ENCODE data around the gene ZNF277.

Gene ZNF277

GRCh38 chr7:112236597-112236996 is 30.1 kb downstream of the ZNF277 start:
- POLR2A ChIA-PET, result no interaction called here
- TF ChIP-seq INSM2 (tag by site-specific recombination; IDR thresholded peaks at IDR 0.05), result no peak
- TF ChIP-seq ZNF645 (tag by site-specific recombination; IDR thresholded peaks at IDR 0.05), result no peak
- TF ChIP-seq ZNF18 (tag by site-specific recombination; IDR thresholded peaks at IDR 0.05), result no peak
- TF ChIP-seq ZNF776 (tag by site-specific recombination; IDR thresholded peaks at IDR 0.05; ENCODE audit: borderline replicate concordance), result no peak
- no peak for TF ChIP-seq KLF8 (tag by site-specific recombination; IDR thresholded peaks at IDR 0.05)
- no peak for TF ChIP-seq ZBTB20 (tag by site-specific recombination; IDR thresholded peaks at IDR 0.05)
- no peak for TF ChIP-seq ZNF747 (tag by site-specific recombination; IDR thresholded peaks at IDR 0.05)
- no peak for TF ChIP-seq ATF2 (tag by site-specific recombination; IDR thresholded peaks at IDR 0.05; ENCODE audit: low read depth)
- TF ChIP-seq ZNF214 (tag by site-specific recombination; IDR thresholded peaks at IDR 0.05; ENCODE audit: borderline replicate concordance), result no peak
- TF ChIP-seq ZNF704 (tag by site-specific recombination; IDR thresholded peaks at IDR 0.05), result no peak
- no peak for TF ChIP-seq ZNF785 (tag by site-specific recombination; IDR thresholded peaks at IDR 0.05)
- no peak for TF ChIP-seq ZNF366 (tag by site-specific recombination; conservative IDR thresholded peaks at IDR 0.05)
- no peak for TF ChIP-seq ZNF202 (tag by site-specific recombination; IDR thresholded peaks at IDR 0.05; ENCODE audit: borderline replicate concordance)
- Histone ChIP-seq H3K9me3 (ENCODE audit: control insufficient read depth, insufficient read depth, low read depth, low read length) (no peaks in the 10 kb centered on the region), H3K4me1 (ENCODE audit: control insufficient read depth, insufficient read depth, low read length) (0 out of 2 replicates have a peak, but pooled peaks cover 7% of the 10 kb centered on the region), H3K36me3 (ENCODE audit: control insufficient read depth in 2 of 2, insufficient read depth in 1 of 2, low read length in 2 of 2) (no peaks in the 10 kb centered on the region), H3K4me3 (ENCODE audit: low read depth, low read length) (no peak overlapping the region), H3K27ac (ENCODE audit: extremely low read depth, low read depth, low read length) (no peak overlapping the region)
- CTCF ChIA-PET, result no interaction called here

GRCh38 chr7:112238330-112238729 is 31.8 kb downstream of the ZNF277 start:
- Histone ChIP-seq H3K4me1 (ENCODE audit: control insufficient read depth, insufficient read depth, low read length) (0 out of 2 replicates have a peak, but pooled peaks cover 7% of the 10 kb centered on the region), H3K27ac (ENCODE audit: extremely low read depth, low read depth, low read length) (no peak overlapping the region), H3K9me3 (ENCODE audit: control insufficient read depth, insufficient read depth, low read depth, low read length) (no peaks in the 10 kb centered on the region), H3K4me3 (ENCODE audit: low read depth, low read length) (no peak overlapping the region), H3K36me3 (ENCODE audit: control insufficient read depth in 2 of 2, insufficient read depth in 1 of 2, low read length in 2 of 2) (no peaks in the 10 kb centered on the region)
- ChIA-PET CTCF (no interaction called here), POLR2A (no interaction called here)
- no peak for TF ChIP-seq INSM2 (tag by site-specific recombination; IDR thresholded peaks at IDR 0.05)
- TF ChIP-seq ZNF830 (tag by site-specific recombination; IDR thresholded peaks at IDR 0.05; ENCODE audit: low read depth), result no peak
- TF ChIP-seq ZNF621 (tag by site-specific recombination; IDR thresholded peaks at IDR 0.05), result no peak
- no peak for TF ChIP-seq FEZF1 (tag by site-specific recombination; IDR thresholded peaks at IDR 0.05)
- no peak for TF ChIP-seq SP7 (tag by site-specific recombination; IDR thresholded peaks at IDR 0.05)
- TF ChIP-seq ZNF311 (tag by site-specific recombination; IDR thresholded peaks at IDR 0.05; ENCODE audit: borderline replicate concordance), result no peak
- no peak for TF ChIP-seq ZBTB26 (tag by site-specific recombination; optimal IDR thresholded peaks at IDR 0.05)
- TF ChIP-seq ZBTB11 (tag by site-specific recombination; conservative IDR thresholded peaks at IDR 0.05; ENCODE audit: low read depth), result no peak
